Esophagus squamous epithelium (tissue), 5 donors: ENCODE data around the gene FYN. TPM values are rescaled to one million over a fixed set of nuclear protein-coding genes. Genes with fewer than 3 reads are reported as not detected.

Source experiments
- DNase-seq: peaks from one replicate; lab custom pipeline; 2025; lab: John Stamatoyannopoulos, UW
- H3K27ac ChIP-seq, 4 donors: fragments of 200-600 bp; sonication (generic); one replicate each; pipeline ENCODE4 v1.5.1; 2016 to 2019; ENCODE audit warnings: mild to moderate bottlenecking in 1 of 4
- H3K27me3 ChIP-seq, 4 donors: fragments of 200-600 bp; sonication (generic); 1 replicate in 3 of 4; 2 replicates in 1 of 4; pipeline versions ENCODE4 v1.5.1 to v1.6.0; 2017 to 2021; ENCODE audit warnings: antibody characterized with exemption in 1 of 4
- H3K36me3 ChIP-seq, 3 donors: fragments of 200-600 bp; sonication (generic); one replicate each; pipeline ENCODE4 v1.5.1; 2016 to 2019
- H3K4me1 ChIP-seq, 3 donors: fragments of 200-600 bp; sonication (generic); one replicate each; pipeline ENCODE4 v1.5.1; 2017 to 2019
- H3K4me3 ChIP-seq, 4 donors: fragments of 200-600 bp; sonication (generic); 1 replicate in 3 of 4; 2 replicates in 1 of 4; pipeline ENCODE4 v1.5.1; 2016 to 2019; ENCODE audit warnings: mild to moderate bottlenecking in 2 of 4, moderate library complexity in 1 of 4
- H3K9me3 ChIP-seq, 3 donors: fragments of 200-600 bp; sonication (generic); one replicate each; pipeline ENCODE4 v1.5.1; 2016 to 2019
- CTCF ChIP-seq, 6 experiments: fragments of 450-650 bp in 4 of 6; fragments of 200-600 bp in 2 of 6; sonication (generic) in 2 of 6; IDR thresholded peaks; one replicate each; pipeline ENCODE4 v1.5.1; 2016 to 2019; ENCODE audit warnings: antibody characterized with exemption in 6 of 6, mild to moderate bottlenecking in 4 of 6, moderate library complexity in 4 of 6
- POLR2A ChIP-seq, 4 donors: fragments of 450-650 bp; IDR thresholded peaks; one replicate each; pipeline ENCODE4 v1.6.1; 2017; ENCODE audit warnings: antibody characterized with exemption in 4 of 4, mild to moderate bottlenecking in 4 of 4, moderate library complexity in 3 of 4
- whole genome bisulfite sequencing, 2 donors: methylation state at CpG; one replicate each; pipeline ENCODE4 v1.1.5; 2018; 5-methylcytosine and 5-hydroxymethylcytosine counted together
- intact Hi-C: fragments of 100-400 bp; cut with DNase I; formaldehyde crosslinking; loops from one replicate; pipeline ENCODE4 v1.15.0; 2022
- total RNA-seq, 4 donors: library from RNA; depleted of rRNA; stranded (reverse); fragments of >200 nt; gene quantifications; one replicate each; pipeline ENCODE4 v1.1.0, GENCODE V29; 2016
- donor health status: DM: yes; HTN: yes; CAD: no.

FYN gene
- total RNA-seq: 10 to 100 TPM; 11.8 to 54.6 (median 21.4) TPM

GRCh38 chr6:111873178-111874024 is at the start of gene FYN:
Gene FYN (minus strand): TSS chr6:111873452. CDS start chr6:111720051, 153,401 bp downstream.
- peak; percentile 88 for DNase-seq
- WGBS, 2 donors: 0 to 1% methylated on average over 15 of the region's 75 CpGs
- intact Hi-C loops: loop anchor here (10.0 kb wide), 1 partner anchor 121 kb away; no protein-coding TSS in a partner anchor
- Histone ChIP-seq H3K4me1 (peaks cover 10 to 44% (median 11%) of the 10 kb centered on the region in 3 donors), H3K4me3 (peak within 1 kb of the TSS; percentile 49 to 86 (median 66)), H3K9me3 (no peaks in the 10 kb centered on the region), H3K27ac (peak within 1 kb of the TSS; percentile 76 to 95 (median 86)), H3K27me3 (peaks cover 0 to 42% (median 0%) of the 10 kb centered on the region in 4 donors), H3K36me3 (no peaks in the 10 kb centered on the region)
- peak in 3 of 4 donors; percentile 56 to 95 (median 73) for TF ChIP-seq POLR2A (IDR thresholded peaks at IDR 0.05)
- peak in 5 of 6 experiments; percentile 36 to 71 (median 49) for TF ChIP-seq CTCF (IDR thresholded peaks at IDR 0.05)

DNA sequence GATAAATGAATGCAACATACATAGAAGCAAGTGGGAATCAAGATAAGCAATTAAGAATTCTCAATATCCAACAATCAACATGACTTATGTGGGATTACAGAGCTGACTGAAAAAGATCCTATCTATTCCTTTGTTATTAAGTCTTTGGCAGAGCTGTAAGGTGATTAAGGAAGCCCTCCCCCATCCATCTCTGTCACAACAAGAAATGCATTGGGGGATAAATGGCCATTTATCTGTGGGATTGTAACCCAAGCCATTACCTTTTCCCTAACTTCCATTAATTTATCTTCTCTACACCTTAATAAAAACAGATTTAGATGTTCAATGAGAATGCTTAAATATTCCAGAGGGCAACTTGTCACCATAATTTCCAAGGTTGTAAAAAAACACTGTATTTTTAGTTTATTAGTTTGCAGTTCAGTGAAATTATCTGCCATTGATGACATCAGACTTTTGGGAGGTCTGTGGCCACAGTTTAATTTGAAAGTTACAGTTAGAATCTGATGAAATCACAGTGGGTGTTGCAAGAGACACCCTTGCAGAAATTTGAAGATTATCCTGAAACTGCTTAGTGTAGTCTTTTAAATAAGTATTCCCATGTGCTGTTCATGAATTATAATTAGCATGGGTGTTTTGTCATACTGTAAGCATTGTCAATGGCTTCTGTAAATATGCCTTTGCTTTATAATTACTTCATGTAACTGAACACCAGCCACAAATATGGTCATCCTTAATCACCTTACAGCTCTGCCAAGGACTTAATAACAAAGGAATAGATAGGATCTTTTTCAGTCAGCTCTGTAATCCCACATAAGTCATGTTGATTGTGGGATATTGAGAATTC is 49.4 kb upstream of the FYN start:
- no peaks in the 10 kb centered on the region for H3K9me3 ChIP-seq
- no peak for DNase-seq
- no peaks in the 10 kb centered on the region for H3K27me3 ChIP-seq
- H3K36me3 ChIP-seq: no peaks in the 10 kb centered on the region
- intact Hi-C loops: no loop called here
- no peak overlapping the region for H3K27ac ChIP-seq
- H3K4me3 ChIP-seq: no peak overlapping the region
- H3K4me1 ChIP-seq: peaks cover 0 to 5% (median 0%) of the 10 kb centered on the region in 3 donors
- TF ChIP-seq CTCF (IDR thresholded peaks at IDR 0.05): no peak
- TF ChIP-seq POLR2A (IDR thresholded peaks at IDR 0.05): no peak

- Histone ChIP-seq H3K9me3 (no peaks in the 10 kb centered on the region), H3K36me3 (no peaks in the 10 kb centered on the region), H3K27me3 (no peaks in the 10 kb centered on the region), H3K4me1 (peaks cover 0 to 5% (median 0%) of the 10 kb centered on the region in 3 donors), H3K27ac (no peak overlapping the region), H3K4me3 (no peak overlapping the region)
- no peak for DNase-seq
- intact Hi-C loops: no loop called here
- 57 to 86% methylated on average over 1 of the region's 1 CpG for WGBS, 2 donors
- TF ChIP-seq POLR2A (IDR thresholded peaks at IDR 0.05) (no peak), CTCF (IDR thresholded peaks at IDR 0.05) (no peak)
Measured at GRCh38 chr6:111921103-111921502, 47.9 kb upstream of the FYN start.

GRCh38 chr6:111920578-111920977 is 47.3 kb upstream of the FYN start:
- H3K36me3 ChIP-seq: no peaks in the 10 kb centered on the region
- no peaks in the 10 kb centered on the region for H3K27me3 ChIP-seq
- no peak overlapping the region for H3K4me3 ChIP-seq
- 88 to 89% methylated on average over 7 of the region's 7 CpGs for WGBS, 2 donors
- TF ChIP-seq POLR2A (IDR thresholded peaks at IDR 0.05) (no peak), CTCF (IDR thresholded peaks at IDR 0.05) (no peak)
- no peak overlapping the region for H3K27ac ChIP-seq
- H3K9me3 ChIP-seq: no peaks in the 10 kb centered on the region
- intact Hi-C loops: no loop called here
- DNase-seq: no peak
- peaks cover 0 to 5% (median 0%) of the 10 kb centered on the region in 3 donors for H3K4me1 ChIP-seq
